OCI-LY7 (cell line): ENCODE results near the gene MIF4GD.

Experiments used
- EZH2phosphoT487 ChIP-seq: fragments of 200-600 bp; sonication (generic); IDR thresholded peaks from 2 replicates; pipeline ENCODE4 v1.6.1; 2018; ENCODE audit warnings: low read depth, borderline replicate concordance, mild to moderate bottlenecking, mixed run types, antibody characterized with exemption, low read length, moderate library complexity, mixed read lengths
- TF ChIP-seq, protein P1 (sequence below): fragments of 200-600 bp; sonication (generic); conservative IDR thresholded peaks from 2 replicates; pipeline ENCODE4 v1.5.1; 2014; ENCODE audit warnings: mild to moderate bottlenecking, antibody characterized with exemption, low read length, moderate library complexity, mixed read lengths

DNA sequence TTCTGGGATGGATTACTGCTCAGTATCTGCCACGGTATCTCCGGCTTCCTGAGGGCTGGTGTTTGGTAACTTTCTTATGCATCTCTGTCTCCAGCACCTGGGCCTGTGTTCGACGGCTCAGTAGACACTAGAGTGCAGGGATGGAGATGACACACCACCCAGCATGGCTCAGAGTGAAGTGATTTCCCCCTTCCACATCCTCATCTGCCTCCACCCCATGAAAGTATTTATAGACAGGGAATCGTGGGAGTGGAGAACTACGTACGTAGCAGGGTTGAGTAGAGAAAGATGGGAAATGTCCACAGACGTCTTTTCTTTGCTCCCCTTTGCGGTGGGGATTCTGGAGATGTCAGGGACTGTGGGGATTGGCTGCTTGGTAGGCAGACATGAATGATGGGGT is 30.0 kb upstream of the MIF4GD start:
- TF ChIP-seq, protein P1, sequence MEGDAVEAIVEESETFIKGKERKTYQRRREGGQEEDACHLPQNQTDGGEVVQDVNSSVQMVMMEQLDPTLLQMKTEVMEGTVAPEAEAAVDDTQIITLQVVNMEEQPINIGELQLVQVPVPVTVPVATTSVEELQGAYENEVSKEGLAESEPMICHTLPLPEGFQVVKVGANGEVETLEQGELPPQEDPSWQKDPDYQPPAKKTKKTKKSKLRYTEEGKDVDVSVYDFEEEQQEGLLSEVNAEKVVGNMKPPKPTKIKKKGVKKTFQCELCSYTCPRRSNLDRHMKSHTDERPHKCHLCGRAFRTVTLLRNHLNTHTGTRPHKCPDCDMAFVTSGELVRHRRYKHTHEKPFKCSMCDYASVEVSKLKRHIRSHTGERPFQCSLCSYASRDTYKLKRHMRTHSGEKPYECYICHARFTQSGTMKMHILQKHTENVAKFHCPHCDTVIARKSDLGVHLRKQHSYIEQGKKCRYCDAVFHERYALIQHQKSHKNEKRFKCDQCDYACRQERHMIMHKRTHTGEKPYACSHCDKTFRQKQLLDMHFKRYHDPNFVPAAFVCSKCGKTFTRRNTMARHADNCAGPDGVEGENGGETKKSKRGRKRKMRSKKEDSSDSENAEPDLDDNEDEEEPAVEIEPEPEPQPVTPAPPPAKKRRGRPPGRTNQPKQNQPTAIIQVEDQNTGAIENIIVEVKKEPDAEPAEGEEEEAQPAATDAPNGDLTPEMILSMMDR, result no peak
- TF ChIP-seq EZH2phosphoT487, result no peak
